ENCODE data around the gene EHBP1. TPM values are rescaled to one million over a fixed set of nuclear protein-coding genes. Genes with fewer than 3 reads are reported as not detected.

EHBP1 gene
- polyA plus RNA-seq, 1 of the 3 experiments (the other 2 are of a cell fraction), result 62.7 TPM

GRCh38 chr2:62812921-62813825, 107.7 kb downstream of the EHBP1 start:
- no peak for DNase-seq
- no peaks in the 10 kb centered on the region for H4K20me1 ChIP-seq (ENCODE audit: insufficient read depth)
- peaks cover 37% of the 10 kb centered on the region for H3K79me2 ChIP-seq (ENCODE audit: insufficient read depth)
- no peak overlapping the region for H3K9ac ChIP-seq
- CTCF ChIA-PET, result interaction anchor here (0.8 kb wide), 1 partner anchor 11 kb away, joined by 3 read pairs; no protein-coding TSS in a partner anchor
- 75% methylated on average over 5 of the region's 6 CpGs for WGBS (ENCODE audit: low lambda C conversion rate)
- H3K36me3 ChIP-seq (replicated peaks in 1 of 2; ENCODE audit: control insufficient read depth in 1 of 2, insufficient read depth in 2 of 2, low read length in 1 of 2), result peaks cover 2 to 4% of the 10 kb centered on the region in 2 experiments
- no peak overlapping the region for H3K4me3 ChIP-seq (ENCODE audit: low read depth in 2 of 2, low read length in 1 of 2)
- H2AFZ ChIP-seq (ENCODE audit: low read depth), result no peak overlapping the region
- no peaks in the 10 kb centered on the region for H3K9me2 ChIP-seq
- H3K4me1 ChIP-seq (ENCODE audit: control insufficient read depth in 1 of 2, insufficient read depth in 2 of 2, low read depth in 1 of 2, low read length in 1 of 2), result peaks cover 0 to 3% of the 10 kb centered on the region in 2 experiments; a peak in 1 of 4 replicates
- H3K9me3 ChIP-seq, result no peaks in the 10 kb centered on the region
- H3K27me3 ChIP-seq (ENCODE audit: insufficient read depth), result no peaks in the 10 kb centered on the region
- H3F3A ChIP-seq (replicated peaks; ENCODE audit: insufficient read depth), result no peaks in the 10 kb centered on the region
- no peak overlapping the region for H3K4me2 ChIP-seq
- TF ChIP-seq TCF12 (IDR thresholded peaks at IDR 0.05), result no peak
- no peak for TF ChIP-seq POLR2AphosphoS5 (IDR thresholded peaks at IDR 0.05; ENCODE audit: low read depth, low read length)
- TF ChIP-seq GATA2 (CRISPR knock-in tag; IDR thresholded peaks at IDR 0.05), result no peak
- no peak for TF ChIP-seq NFIC (IDR thresholded peaks at IDR 0.05; ENCODE audit: borderline replicate concordance)
- TF ChIP-seq EP300 (IDR thresholded peaks at IDR 0.05; ENCODE audit: borderline replicate concordance in 1 of 2, low read depth in 1 of 2, low read length in 1 of 2), result no peak
- TF ChIP-seq JUND (IDR thresholded peaks at IDR 0.05), result no peak
- TF ChIP-seq RXRA (IDR thresholded peaks at IDR 0.05; ENCODE audit: borderline replicate concordance, low read depth), result no peak
- no peak for TF ChIP-seq USF1 (IDR thresholded peaks at IDR 0.05; ENCODE audit: borderline replicate concordance, low read depth)
- no peak for TF ChIP-seq SIN3A (IDR thresholded peaks at IDR 0.05; ENCODE audit: borderline replicate concordance, low read depth, low read length)
- TF ChIP-seq USF2 (IDR thresholded peaks at IDR 0.05; ENCODE audit: borderline replicate concordance, low read depth, low read length), result no peak
- TF ChIP-seq PBX3 (IDR thresholded peaks at IDR 0.05), result no peak
- TF ChIP-seq MEF2A (IDR thresholded peaks at IDR 0.05; ENCODE audit: borderline replicate concordance, low read depth), result no peak
- TF ChIP-seq MAX (IDR thresholded peaks at IDR 0.05; ENCODE audit: low read depth), result no peak
- no peak for TF ChIP-seq ZBTB33 (IDR thresholded peaks at IDR 0.05; ENCODE audit: borderline replicate concordance, low read depth)
- POLR2A ChIA-PET, result no interaction called here
- peak overlapping the region in 1 of 2 experiments; percentile 43; a peak in 1 of 4 replicates for H3K27ac ChIP-seq (ENCODE audit: low read depth in 2 of 2, low read length in 1 of 2)
